ENCODE measurements around the gene ATP6V1G1.

ATP6V1G1 gene

GRCh38 chr9:114621975-114622609, 34.5 kb downstream of the ATP6V1G1 start:
- peak; percentile 56 for DNase-seq (ENCODE audit: low read depth)
- no peak for TF ChIP-seq CTCF (conservative IDR thresholded peaks at IDR 0.05; ENCODE audit: low read depth, low read length)
- no peak overlapping the region for H3K4me3 ChIP-seq (ENCODE audit: low read length)

GRCh38 chr9:114624677-114625076, 37.1 kb downstream of the ATP6V1G1 start:
- no peak for DNase-seq (ENCODE audit: low read depth)
- no peak overlapping the region for H3K4me3 ChIP-seq (ENCODE audit: low read length)
- TF ChIP-seq CTCF (conservative IDR thresholded peaks at IDR 0.05; ENCODE audit: low read depth, low read length), result no peak

DNA sequence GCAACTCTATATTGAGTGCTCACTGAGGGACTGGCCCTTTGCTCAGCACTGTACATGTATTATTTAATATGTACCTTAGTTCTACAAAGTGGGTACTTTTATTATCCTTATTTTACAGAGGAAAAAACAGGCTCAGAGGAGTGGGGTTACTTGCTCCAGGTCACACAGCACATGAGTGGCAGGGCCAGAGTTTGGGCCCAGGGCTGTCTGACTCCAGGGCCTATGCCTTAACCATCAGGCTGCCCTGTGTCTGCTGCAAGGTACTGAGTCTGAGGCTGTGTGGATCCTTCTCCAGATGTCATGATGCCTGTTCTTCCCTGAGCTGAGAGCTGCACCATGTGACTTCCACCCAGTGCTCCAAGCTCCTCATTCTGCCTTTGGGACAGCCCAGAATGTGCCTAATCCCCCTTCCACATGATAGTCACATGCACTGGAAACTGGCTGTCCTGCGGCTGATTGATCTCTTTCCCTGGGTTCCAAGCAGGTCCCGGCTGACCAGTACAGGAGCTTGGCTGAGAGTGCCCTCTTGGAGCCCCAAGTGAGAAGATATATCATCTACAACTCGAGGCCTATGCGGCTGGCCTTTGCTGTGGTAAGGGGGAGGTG, 38.9 kb downstream of the ATP6V1G1 start:
- no peak for TF ChIP-seq CTCF (conservative IDR thresholded peaks at IDR 0.05; ENCODE audit: low read depth, low read length)
- H3K4me3 ChIP-seq (ENCODE audit: low read length), result no peak overlapping the region
- peak; percentile 49 for DNase-seq (ENCODE audit: low read depth)

GRCh38 chr9:114627553-114627952, 40.0 kb downstream of the ATP6V1G1 start:
- no peak for TF ChIP-seq CTCF (conservative IDR thresholded peaks at IDR 0.05; ENCODE audit: low read depth, low read length)
- no peak overlapping the region for H3K4me3 ChIP-seq (ENCODE audit: low read length)
- no peak for DNase-seq (ENCODE audit: low read depth)

GRCh38 chr9:114629563-114630090, 42.1 kb downstream of the ATP6V1G1 start:
- DNase-seq (ENCODE audit: low read depth), result no peak
- no peak for TF ChIP-seq CTCF (conservative IDR thresholded peaks at IDR 0.05; ENCODE audit: low read depth, low read length)
- H3K4me3 ChIP-seq (ENCODE audit: low read length), result no peak overlapping the region

GRCh38 chr9:114631166-114631565, 43.6 kb downstream of the ATP6V1G1 start:
- H3K4me3 ChIP-seq (ENCODE audit: low read length), result no peak overlapping the region
- no peak for DNase-seq (ENCODE audit: low read depth)
- no peak for TF ChIP-seq CTCF (conservative IDR thresholded peaks at IDR 0.05; ENCODE audit: low read depth, low read length)
